ENCODE data around the gene NUDT6. TPM values are rescaled to one million over a fixed set of nuclear protein-coding genes. Genes with fewer than 3 reads are reported as not detected.

Gene NUDT6
- 1 to 10 TPM; 5.1 to 6.2 TPM for total RNA-seq

GRCh38 chr4:122921971-122922876, at the start of gene NUDT6:
Gene NUDT6, minus strand, starts transcription at chr4:122922597. Its CDS starts 25 bp downstream, at chr4:122922572.
- ChIA-PET POLR2A (interaction anchor here (1.2 kb wide), 1 partner anchor 320 kb away, joined by 3 read pairs; no protein-coding TSS in a partner anchor), CTCF (interaction anchor here (0.6 to 5.4 kb wide), 9 partner anchors 8 to 344 kb away, joined by 3 to 26 read pairs (median 4); partner anchors contain the start of gene BBS12)
- Mint-ChIP-seq H3K36me3 (no peaks in the 10 kb centered on the region), H3K27me3 (no peaks in the 10 kb centered on the region), H3K4me1 (ENCODE audit: low read depth) (peaks cover 11% of the 10 kb centered on the region), H3K4me3 (peak within 1 kb of the TSS; percentile 94), H3K27ac (peak within 1 kb of the TSS; percentile 90), H3K9me3 (no peaks in the 10 kb centered on the region)
- DNase-seq = peak; percentile 47
- intact Hi-C loops (cut with micrococcal nuclease) = loop anchor here (2.0 to 5.0 kb wide), 8 partner anchors 93 to 1100 kb away; partner anchors contain the start of genes BLTP1, CCNA2 and SPRY1

- intact Hi-C loops (cut with micrococcal nuclease) = no loop called here
Measured at GRCh38 chr4:122968227-122968812, 45.9 kb upstream of the NUDT6 start.

GRCh38 chr4:122967231-122967630, 44.8 kb upstream of the NUDT6 start:
- Mint-ChIP-seq H3K9me3 (no peaks in the 10 kb centered on the region), H3K27me3 (no peaks in the 10 kb centered on the region), H3K27ac (no peak overlapping the region)

More at GRCh38 chr4:122968227-122968812, 45.9 kb upstream of the NUDT6 start:
- no peak overlapping the region for H3K27ac Mint-ChIP-seq
- no peaks in the 10 kb centered on the region for H3K27me3 Mint-ChIP-seq
- CTCF ChIA-PET = interaction anchor here (0.8 kb wide), 1 partner anchor 9 kb away, joined by 7 read pairs; no protein-coding TSS in a partner anchor
- no peak for DNase-seq
- peaks cover 4% of the 10 kb centered on the region for H3K36me3 Mint-ChIP-seq
- no peaks in the 10 kb centered on the region for H3K9me3 Mint-ChIP-seq
- no peak overlapping the region for H3K4me3 Mint-ChIP-seq
- H3K4me1 Mint-ChIP-seq (ENCODE audit: low read depth) = peaks cover 2% of the 10 kb centered on the region
- POLR2A ChIA-PET = no interaction called here

GRCh38 chr4:122966201-122966600, 43.8 kb upstream of the NUDT6 start:
- CTCF ChIA-PET = no interaction called here
- intact Hi-C loops (cut with micrococcal nuclease) = no loop called here

More at GRCh38 chr4:122967231-122967630, 44.8 kb upstream of the NUDT6 start:
- no peak for DNase-seq
- Mint-ChIP-seq H3K4me1 (ENCODE audit: low read depth) (peaks cover 6% of the 10 kb centered on the region), H3K4me3 (no peak overlapping the region), H3K36me3 (peaks cover 8% of the 10 kb centered on the region)
- intact Hi-C loops (cut with micrococcal nuclease) = no loop called here
- ChIA-PET CTCF (no interaction called here), POLR2A (no interaction called here)

GRCh38 chr4:122963216-122963615, 40.8 kb upstream of the NUDT6 start:
- H3K36me3 Mint-ChIP-seq = peaks cover 8% of the 10 kb centered on the region
- no peaks in the 10 kb centered on the region for H3K27me3 Mint-ChIP-seq
- H3K27ac Mint-ChIP-seq = no peak overlapping the region
- POLR2A ChIA-PET = no interaction called here
- intact Hi-C loops (cut with micrococcal nuclease) = no loop called here
- CTCF ChIA-PET = no interaction called here
- H3K9me3 Mint-ChIP-seq = no peaks in the 10 kb centered on the region
- no peak for DNase-seq
- peaks cover 6% of the 10 kb centered on the region for H3K4me1 Mint-ChIP-seq (ENCODE audit: low read depth)
- no peak overlapping the region for H3K4me3 Mint-ChIP-seq

More at GRCh38 chr4:122966201-122966600, 43.8 kb upstream of the NUDT6 start:
- Mint-ChIP-seq H3K4me3 (no peak overlapping the region), H3K9me3 (no peaks in the 10 kb centered on the region), H3K27me3 (no peaks in the 10 kb centered on the region), H3K4me1 (ENCODE audit: low read depth) (peaks cover 6% of the 10 kb centered on the region), H3K27ac (no peak overlapping the region), H3K36me3 (peaks cover 8% of the 10 kb centered on the region)
- DNase-seq = no peak
- POLR2A ChIA-PET = no interaction called here

GRCh38 chr4:122960611-122961000, 38.2 kb upstream of the NUDT6 start:
- H3K4me3 Mint-ChIP-seq = no peak overlapping the region

GRCh38 chr4:122959981-122960610, 37.7 kb upstream of the NUDT6 start:
- no peak for DNase-seq
- Mint-ChIP-seq H3K27me3 (no peaks in the 10 kb centered on the region), H3K27ac (no peak overlapping the region), H3K4me1 (ENCODE audit: low read depth) (peaks cover 6% of the 10 kb centered on the region), H3K36me3 (peaks cover 7% of the 10 kb centered on the region), H3K4me3 (no peak overlapping the region), H3K9me3 (no peaks in the 10 kb centered on the region)
- CTCF ChIA-PET = interaction anchor here (1.0 kb wide), 1 partner anchor 203 kb away, joined by 4 read pairs; no protein-coding TSS in a partner anchor
- intact Hi-C loops (cut with micrococcal nuclease) = no loop called here
- POLR2A ChIA-PET = no interaction called here

More at GRCh38 chr4:122960611-122961000, 38.2 kb upstream of the NUDT6 start:
- H3K4me1 Mint-ChIP-seq (ENCODE audit: low read depth) = peaks cover 6% of the 10 kb centered on the region
- POLR2A ChIA-PET = interaction anchor here (0.8 kb wide), 1 partner anchor 113 kb away, joined by 3 read pairs; no protein-coding TSS in a partner anchor
- H3K27ac Mint-ChIP-seq = no peak overlapping the region
- no peaks in the 10 kb centered on the region for H3K27me3 Mint-ChIP-seq
- H3K36me3 Mint-ChIP-seq = peaks cover 8% of the 10 kb centered on the region
- no peaks in the 10 kb centered on the region for H3K9me3 Mint-ChIP-seq
- intact Hi-C loops (cut with micrococcal nuclease) = no loop called here
- CTCF ChIA-PET = interaction anchor here (1.0 kb wide), 1 partner anchor 203 kb away, joined by 4 read pairs; no protein-coding TSS in a partner anchor
- DNase-seq = no peak

GRCh38 chr4:122959441-122959840, 37.0 kb upstream of the NUDT6 start:
- H3K9me3 Mint-ChIP-seq = no peaks in the 10 kb centered on the region
- ChIA-PET CTCF (no interaction called here), POLR2A (no interaction called here)

GRCh38 chr4:122958505-122958904, 36.1 kb upstream of the NUDT6 start:
- no peak overlapping the region for H3K4me3 Mint-ChIP-seq

More at GRCh38 chr4:122959441-122959840, 37.0 kb upstream of the NUDT6 start:
- no peak for DNase-seq
- Mint-ChIP-seq H3K27ac (no peak overlapping the region), H3K36me3 (peaks cover 10% of the 10 kb centered on the region), H3K27me3 (no peaks in the 10 kb centered on the region), H3K4me1 (ENCODE audit: low read depth) (peaks cover 6% of the 10 kb centered on the region), H3K4me3 (no peak overlapping the region)
- intact Hi-C loops (cut with micrococcal nuclease) = no loop called here

GRCh38 chr4:122953924-122954323, 31.5 kb upstream of the NUDT6 start:
- intact Hi-C loops (cut with micrococcal nuclease) = no loop called here
- Mint-ChIP-seq H3K27me3 (no peaks in the 10 kb centered on the region), H3K4me1 (ENCODE audit: low read depth) (no peaks in the 10 kb centered on the region), H3K4me3 (no peak overlapping the region), H3K9me3 (no peaks in the 10 kb centered on the region), H3K36me3 (peaks cover 40% of the 10 kb centered on the region), H3K27ac (no peak overlapping the region)
- CTCF ChIA-PET = interaction anchor here (1.4 kb wide), 1 partner anchor 196 kb away, joined by 3 read pairs; no protein-coding TSS in a partner anchor
- POLR2A ChIA-PET = no interaction called here
- no peak for DNase-seq

More at GRCh38 chr4:122958505-122958904, 36.1 kb upstream of the NUDT6 start:
- no peak overlapping the region for H3K27ac Mint-ChIP-seq
- DNase-seq = no peak
- no peaks in the 10 kb centered on the region for H3K27me3 Mint-ChIP-seq
- H3K36me3 Mint-ChIP-seq = peaks cover 11% of the 10 kb centered on the region
- POLR2A ChIA-PET = no interaction called here
- H3K9me3 Mint-ChIP-seq = no peaks in the 10 kb centered on the region
- CTCF ChIA-PET = no interaction called here
- intact Hi-C loops (cut with micrococcal nuclease) = no loop called here
- H3K4me1 Mint-ChIP-seq (ENCODE audit: low read depth) = peaks cover 6% of the 10 kb centered on the region

GRCh38 chr4:122952028-122952427, 29.6 kb upstream of the NUDT6 start:
- no peaks in the 10 kb centered on the region for H3K27me3 Mint-ChIP-seq
- intact Hi-C loops (cut with micrococcal nuclease) = no loop called here
- peaks cover 49% of the 10 kb centered on the region for H3K36me3 Mint-ChIP-seq
- H3K9me3 Mint-ChIP-seq = no peaks in the 10 kb centered on the region
- no peak for DNase-seq
- no peaks in the 10 kb centered on the region for H3K4me1 Mint-ChIP-seq (ENCODE audit: low read depth)
- ChIA-PET CTCF (no interaction called here), POLR2A (no interaction called here)
- no peak overlapping the region for H3K4me3 Mint-ChIP-seq
- H3K27ac Mint-ChIP-seq = no peak overlapping the region

- no peak for DNase-seq
- POLR2A ChIA-PET = no interaction called here
- no peak overlapping the region for H3K27ac Mint-ChIP-seq
- CTCF ChIA-PET = no interaction called here
- no peaks in the 10 kb centered on the region for H3K27me3 Mint-ChIP-seq
- H3K9me3 Mint-ChIP-seq = no peaks in the 10 kb centered on the region
- peaks cover 69% of the 10 kb centered on the region for H3K36me3 Mint-ChIP-seq
- no peaks in the 10 kb centered on the region for H3K4me1 Mint-ChIP-seq (ENCODE audit: low read depth)
- intact Hi-C loops (cut with micrococcal nuclease) = no loop called here
- no peak overlapping the region for H3K4me3 Mint-ChIP-seq
Measured at GRCh38 chr4:122948671-122949070, 26.3 kb upstream of the NUDT6 start.

Measured in activated CD4-positive, alpha-beta memory T cell treated with anti-CD3 and anti-CD28 coated beads for 36 hours (primary cell).